Activated T-helper 1 cell treated with anti-CD3 and anti-CD28 coated beads, Interleukin-12 subunit alpha, Interleukin-12 subunit beta, Interleukin-2, Interleukin-4 antibody, amounts not matched to agents 30 ng/mL and 10 ng/mL and 1 ng/mL, durations not matched to agents 14 hours and 24 hours and 36 hours (primary cell): ENCODE data around the gene AP1M1. TPM values are rescaled to one million over a fixed set of nuclear protein-coding genes. Genes with fewer than 3 reads are reported as not detected.
"Not testable (repeated sequence)": the region's sequence is repeated elsewhere in the genome, so short reads cannot be mapped to it uniquely, and the experiment has no call there.

Experiments
- DNase-seq: peaks from one replicate; pipeline ENCODE4 v3.0.0; 2021; ENCODE audit warnings: low spot score
- H3K27ac Mint-ChIP-seq: one replicate; pipeline ENCODE4 v1.8.0; 2021; ENCODE audit warnings: mild to moderate bottlenecking, mixed read lengths
- H3K27me3 Mint-ChIP-seq: one replicate; pipeline ENCODE4 v1.8.0; 2022; ENCODE audit warnings: mild to moderate bottlenecking, moderate library complexity, mixed read lengths; ENCODE audit not compliant: insufficient read depth
- H3K36me3 Mint-ChIP-seq: one replicate; pipeline ENCODE4 v1.8.0; 2021; ENCODE audit warnings: low read depth, mixed read lengths
- H3K4me1 Mint-ChIP-seq: one replicate; pipeline ENCODE4 v1.8.0; 2021; ENCODE audit warnings: low read depth, mixed read lengths
- H3K4me3 Mint-ChIP-seq: one replicate; pipeline ENCODE4 v1.8.0; 2021; ENCODE audit warnings: mild to moderate bottlenecking, moderate library complexity, mixed read lengths
- H3K9me3 Mint-ChIP-seq: one replicate; pipeline ENCODE4 v1.8.0; 2021; ENCODE audit warnings: mixed read lengths
- intact Hi-C: fragments of 100-400 bp; cut with micrococcal nuclease; formaldehyde crosslinking; loops from one replicate; pipeline ENCODE4 v1.15.1; 2024
- total RNA-seq: library from RNA; stranded (reverse); gene quantifications from 2 replicates; pipeline ENCODE4 v1.2.3, GENCODE V29; 2022

AP1M1 gene
- total RNA-seq, 1 donor from 2014 or later = 116 TPM

DNA sequence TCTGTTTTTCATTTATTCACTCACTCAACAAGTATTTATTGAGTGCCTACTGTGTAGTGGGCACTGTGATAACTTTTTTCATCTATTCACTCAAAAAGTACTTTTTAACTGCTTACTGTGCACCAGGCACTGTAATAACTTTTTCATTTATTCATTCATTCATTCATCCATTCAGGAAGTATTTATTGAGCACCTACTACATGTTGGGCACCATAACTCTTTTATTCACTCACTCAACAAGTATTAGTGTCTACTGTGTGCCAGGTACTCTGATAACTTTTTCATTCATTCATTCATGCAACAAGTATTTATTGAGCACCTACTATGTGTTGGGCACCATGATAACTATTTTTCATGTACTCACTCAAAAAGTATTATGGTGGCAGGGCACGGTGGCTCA, 31.3 kb upstream of the AP1M1 start:
- H3K9me3 Mint-ChIP-seq = peaks cover 6% of the 10 kb centered on the region
- no peak overlapping the region for H3K27ac Mint-ChIP-seq
- peaks cover 2% of the 10 kb centered on the region for H3K27me3 Mint-ChIP-seq
- peaks cover 19% of the 10 kb centered on the region for H3K4me1 Mint-ChIP-seq
- no peak overlapping the region for H3K4me3 Mint-ChIP-seq
- intact Hi-C loops = no loop called here
- no peaks in the 10 kb centered on the region for H3K36me3 Mint-ChIP-seq
- no peak for DNase-seq

GRCh38 chr19:16167055-16167454, 30.7 kb upstream of the AP1M1 start:
- Mint-ChIP-seq H3K27me3 (peaks cover 2% of the 10 kb centered on the region), H3K9me3 (peaks cover 6% of the 10 kb centered on the region), H3K36me3 (no peaks in the 10 kb centered on the region), H3K4me3 (no peak overlapping the region), H3K27ac (no peak overlapping the region), H3K4me1 (peaks cover 13% of the 10 kb centered on the region)
- intact Hi-C loops = no loop called here
- no peak for DNase-seq

DNA sequence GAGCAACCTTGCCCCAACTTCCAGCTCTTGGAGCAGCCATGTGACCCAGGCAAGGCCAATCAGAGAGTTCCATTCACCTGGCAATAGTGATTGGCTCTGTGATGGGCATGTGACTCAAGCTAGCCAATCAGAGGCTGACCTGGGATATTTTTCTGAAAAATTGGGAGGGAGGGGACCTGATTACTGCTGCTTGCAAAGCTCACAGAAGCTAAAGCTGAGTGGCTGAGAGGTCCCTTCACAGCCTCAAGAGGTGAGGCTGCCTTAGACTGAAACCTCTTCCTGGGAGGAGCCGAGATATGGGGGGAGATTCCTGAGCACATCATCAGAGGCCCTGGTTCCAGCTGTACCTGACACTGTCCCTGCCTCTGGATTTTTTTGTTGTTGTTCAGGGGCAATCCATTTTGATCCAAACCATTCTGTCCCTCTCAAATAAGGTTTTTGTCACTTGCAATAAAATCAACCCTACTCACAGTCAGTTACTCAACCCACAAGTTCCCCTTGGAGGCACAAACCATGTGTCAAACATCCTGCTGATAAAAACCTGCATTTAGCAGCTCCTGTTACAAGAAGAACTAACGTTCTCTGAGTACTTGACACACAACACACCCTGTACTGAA, 29.1 kb upstream of the AP1M1 start:
- H3K27ac Mint-ChIP-seq = peak overlapping the region; percentile 47
- H3K4me1 Mint-ChIP-seq = peaks cover 20% of the 10 kb centered on the region
- H3K4me3 Mint-ChIP-seq = no peak overlapping the region
- intact Hi-C loops = loop anchor here (2.0 kb wide), 1 partner anchor 16 kb away; the partner anchor contains the start of gene FAM32A
- DNase-seq = no peak
- H3K9me3 Mint-ChIP-seq = peaks cover 6% of the 10 kb centered on the region
- peaks cover 2% of the 10 kb centered on the region for H3K27me3 Mint-ChIP-seq
- no peaks in the 10 kb centered on the region for H3K36me3 Mint-ChIP-seq

GRCh38 chr19:16170134-16170533, 27.6 kb upstream of the AP1M1 start:
- Mint-ChIP-seq H3K27me3 (no peaks in the 10 kb centered on the region), H3K4me1 (peaks cover 21% of the 10 kb centered on the region), H3K27ac (no peak overlapping the region), H3K4me3 (no peak overlapping the region), H3K36me3 (no peaks in the 10 kb centered on the region), H3K9me3 (peaks cover 6% of the 10 kb centered on the region)
- DNase-seq = no peak
- intact Hi-C loops = no loop called here

GRCh38 chr19:16175954-16176353, 21.8 kb upstream of the AP1M1 start:
- Mint-ChIP-seq H3K27me3 (peaks cover 1% of the 10 kb centered on the region), H3K27ac (no peak overlapping the region), H3K4me1 (peaks cover 8% of the 10 kb centered on the region), H3K4me3 (no peak overlapping the region), H3K9me3 (no peaks in the 10 kb centered on the region), H3K36me3 (no peaks in the 10 kb centered on the region)
- intact Hi-C loops = no loop called here
- DNase-seq = no peak

GRCh38 chr19:16178866-16179265, 18.8 kb upstream of the AP1M1 start:
- H3K27ac Mint-ChIP-seq, intact Hi-C loops, H3K4me3 Mint-ChIP-seq, H3K27me3 Mint-ChIP-seq, H3K36me3 Mint-ChIP-seq, H3K4me1 Mint-ChIP-seq, DNase-seq, H3K9me3 Mint-ChIP-seq: not testable (repeated sequence)

DNA sequence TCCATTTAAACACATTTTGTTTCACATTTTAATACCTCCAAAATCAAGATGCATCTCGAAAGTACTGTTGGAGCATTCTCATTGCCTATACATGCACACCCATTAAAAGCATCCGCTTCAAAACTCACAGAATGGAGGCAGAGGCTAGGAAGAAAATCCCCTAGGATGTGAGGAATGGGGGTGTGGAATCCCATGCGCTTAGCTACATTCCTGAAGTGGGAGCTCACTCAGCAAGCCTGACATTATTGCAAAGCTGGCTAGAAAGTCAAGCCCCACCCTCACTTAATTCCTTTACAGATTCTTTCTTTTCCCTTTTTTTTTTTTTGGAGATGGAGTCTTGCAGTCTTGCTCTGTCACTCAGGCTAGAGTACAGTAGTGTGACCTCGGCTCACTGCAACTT, 17.1 kb upstream of the AP1M1 start:
- Mint-ChIP-seq H3K4me1 (peaks cover 15% of the 10 kb centered on the region), H3K4me3 (no peak overlapping the region), H3K27ac (no peak overlapping the region), H3K27me3 (peaks cover 1% of the 10 kb centered on the region), H3K36me3 (peaks cover 6% of the 10 kb centered on the region), H3K9me3 (no peaks in the 10 kb centered on the region)
- DNase-seq = no peak
- intact Hi-C loops = no loop called here

DNA sequence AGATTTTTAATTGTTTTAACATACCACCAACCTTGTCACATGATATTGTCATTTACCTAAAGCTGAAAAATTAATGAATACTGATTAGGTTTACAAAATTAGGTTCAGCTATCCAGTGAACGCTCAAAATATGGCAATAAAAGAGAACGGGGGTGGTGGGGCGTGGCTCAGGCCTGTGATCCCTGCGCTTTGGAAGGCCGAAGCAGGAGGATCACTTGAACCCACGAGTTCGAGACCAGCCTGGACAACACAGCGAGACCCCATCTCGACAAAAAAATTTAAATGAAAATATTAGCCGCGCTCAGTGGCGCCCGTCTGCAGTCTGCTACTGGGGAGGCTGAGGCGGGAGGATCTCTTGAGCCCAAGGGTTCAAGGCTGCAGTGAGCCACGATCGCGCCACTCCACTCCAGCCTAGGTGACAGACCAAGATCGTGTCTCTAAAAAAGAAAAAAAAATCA, 13.0 kb upstream of the AP1M1 start:
- intact Hi-C loops = loop anchor here (1.0 to 2.0 kb wide), 6 partner anchors 13 to 73 kb away; partner anchors contain the start of genes AP1M1, HSH2D and RAB8A
- Mint-ChIP-seq H3K36me3 (peaks cover 24% of the 10 kb centered on the region), H3K27me3 (no peaks in the 10 kb centered on the region), H3K9me3 (no peaks in the 10 kb centered on the region), H3K4me3 (peak overlapping the region; percentile 94), H3K27ac (peak overlapping the region; percentile 94), H3K4me1 (peaks cover 36% of the 10 kb centered on the region)
- DNase-seq = no peak

DNA sequence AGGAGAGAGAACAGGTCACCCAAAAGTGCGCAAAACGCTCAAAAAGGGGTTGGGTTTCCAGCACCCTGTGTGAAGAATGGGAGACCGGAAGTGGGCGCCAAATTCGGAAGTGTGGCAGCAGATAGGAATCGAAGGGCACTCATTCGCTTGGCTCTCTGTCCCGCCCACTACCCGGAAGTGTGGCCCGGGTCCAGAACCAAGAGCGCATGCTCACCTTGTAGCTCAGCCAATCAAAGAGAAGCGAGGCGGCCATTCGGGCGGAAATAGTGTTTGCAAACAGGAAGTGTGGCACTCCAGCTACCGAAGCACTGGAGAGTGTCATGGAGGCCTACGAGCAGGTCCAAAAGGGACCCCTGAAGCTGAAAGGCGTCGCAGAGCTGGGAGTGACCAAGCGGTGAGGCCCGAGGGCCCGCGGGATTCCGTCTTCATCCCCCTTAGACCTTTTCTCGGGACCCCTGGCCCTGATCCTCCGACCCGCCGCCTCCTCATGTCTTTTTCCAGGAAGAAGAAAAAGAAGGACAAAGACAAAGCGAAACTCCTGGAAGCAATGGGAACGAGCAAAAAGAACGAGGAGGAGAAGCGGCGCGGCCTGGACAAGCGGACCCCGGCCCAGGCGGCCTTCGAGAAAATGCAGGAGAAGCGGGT, 12.5 kb upstream of the AP1M1 start, which contains the start of gene FAM32A:
Gene FAM32A, plus strand, starts transcription at position 288 of the 645 bp plus-strand sequence. Its CDS starts 33 bp downstream, at position 321.
- peak; percentile 99 for DNase-seq
- H3K27ac Mint-ChIP-seq = peak within 1 kb of the TSS; percentile 94
- H3K27me3 Mint-ChIP-seq = no peaks in the 10 kb centered on the region
- H3K9me3 Mint-ChIP-seq = no peaks in the 10 kb centered on the region
- H3K4me3 Mint-ChIP-seq = peak within 1 kb of the TSS; percentile 94
- intact Hi-C loops = loop anchor here (1.0 to 2.0 kb wide), 6 partner anchors 12 to 74 kb away; partner anchors contain the start of genes AP1M1, HSH2D and RAB8A
- peaks cover 36% of the 10 kb centered on the region for H3K4me1 Mint-ChIP-seq
- peaks cover 28% of the 10 kb centered on the region for H3K36me3 Mint-ChIP-seq

- Mint-ChIP-seq H3K4me3 (peak overlapping the region; percentile 94), H3K27ac (peak overlapping the region; percentile 94), H3K4me1 (peaks cover 36% of the 10 kb centered on the region), H3K36me3 (peaks cover 33% of the 10 kb centered on the region), H3K27me3 (no peaks in the 10 kb centered on the region), H3K9me3 (no peaks in the 10 kb centered on the region)
- peak; percentile 28 for DNase-seq
- intact Hi-C loops = loop anchor here (1.0 to 2.0 kb wide), 6 partner anchors 12 to 74 kb away; partner anchors contain the start of genes AP1M1, HSH2D and RAB8A
These were observed 12.0 kb upstream of the AP1M1 start for GRCh38 chr19:16185768-16186123.

DNA sequence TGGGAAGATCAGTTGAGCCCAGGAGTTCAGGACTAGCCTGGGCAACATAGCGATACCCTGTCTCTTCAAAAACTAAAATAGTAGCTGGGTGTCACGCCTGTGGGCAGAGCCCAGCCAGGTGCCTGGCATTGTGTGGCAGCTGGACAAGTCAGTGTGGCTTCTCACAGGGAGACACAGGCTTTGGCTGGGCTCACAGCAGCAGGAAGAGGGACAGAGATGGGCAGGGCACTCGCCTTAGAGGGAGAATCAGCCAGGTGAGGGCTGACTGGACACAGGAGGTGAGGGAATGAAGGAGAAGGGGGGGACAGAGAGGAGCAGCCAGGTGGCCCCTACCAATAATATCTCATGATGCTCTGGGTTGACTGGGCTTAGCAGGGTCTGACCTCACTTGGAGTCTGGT, 9.2 kb upstream of the AP1M1 start:
- H3K27me3 Mint-ChIP-seq = no peaks in the 10 kb centered on the region
- H3K4me3 Mint-ChIP-seq = no peak overlapping the region
- no peaks in the 10 kb centered on the region for H3K9me3 Mint-ChIP-seq
- no peak for DNase-seq
- peaks cover 44% of the 10 kb centered on the region for H3K36me3 Mint-ChIP-seq
- intact Hi-C loops = no loop called here
- no peak overlapping the region for H3K27ac Mint-ChIP-seq
- peaks cover 30% of the 10 kb centered on the region for H3K4me1 Mint-ChIP-seq

GRCh38 chr19:16190198-16190597, 7.5 kb upstream of the AP1M1 start:
- intact Hi-C loops = no loop called here
- no peak overlapping the region for H3K4me3 Mint-ChIP-seq
- no peak overlapping the region for H3K27ac Mint-ChIP-seq
- H3K36me3 Mint-ChIP-seq = peaks cover 44% of the 10 kb centered on the region
- DNase-seq = no peak
- H3K4me1 Mint-ChIP-seq = peaks cover 25% of the 10 kb centered on the region
- H3K9me3 Mint-ChIP-seq = no peaks in the 10 kb centered on the region
- no peaks in the 10 kb centered on the region for H3K27me3 Mint-ChIP-seq

DNA sequence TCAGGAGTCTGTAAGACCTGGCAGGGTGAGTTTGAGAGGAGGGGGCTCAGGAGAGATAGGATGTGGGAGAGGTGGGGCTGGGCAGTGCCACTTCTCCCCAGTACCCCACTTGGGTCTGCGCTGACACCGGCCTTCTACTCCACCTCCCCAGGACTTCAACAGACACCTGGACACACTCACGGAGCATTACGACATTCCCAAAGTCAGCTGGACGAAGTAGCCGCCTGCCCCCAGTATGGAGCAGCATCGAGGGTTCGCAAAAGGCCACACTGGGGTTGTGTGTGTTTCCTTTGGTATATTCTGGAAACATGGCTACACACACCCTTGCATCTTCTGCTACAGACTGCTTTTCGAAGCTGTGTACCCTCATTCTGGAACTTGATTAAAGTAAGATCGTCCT, 7.0 kb upstream of the AP1M1 start:
- no peak overlapping the region for H3K27ac Mint-ChIP-seq
- intact Hi-C loops = no loop called here
- no peak overlapping the region for H3K4me3 Mint-ChIP-seq
- no peak for DNase-seq
- peaks cover 22% of the 10 kb centered on the region for H3K4me1 Mint-ChIP-seq
- H3K9me3 Mint-ChIP-seq = no peaks in the 10 kb centered on the region
- H3K36me3 Mint-ChIP-seq = peaks cover 41% of the 10 kb centered on the region
- no peaks in the 10 kb centered on the region for H3K27me3 Mint-ChIP-seq
